GM12873 (cell line): ENCODE measurements around the gene NUP210L.

Experiments
- TF ChIP-seq, protein P1 (sequence below): IDR thresholded peaks from 2 replicates; pipeline ENCODE4 v1.5.1; 2012; ENCODE audit warnings: low read depth, mild to moderate bottlenecking, moderate library complexity, low read length, control low read depth; ENCODE audit not compliant: insufficient read depth; ENCODE audit errors: missing control alignments

The NUP210L gene

DNA sequence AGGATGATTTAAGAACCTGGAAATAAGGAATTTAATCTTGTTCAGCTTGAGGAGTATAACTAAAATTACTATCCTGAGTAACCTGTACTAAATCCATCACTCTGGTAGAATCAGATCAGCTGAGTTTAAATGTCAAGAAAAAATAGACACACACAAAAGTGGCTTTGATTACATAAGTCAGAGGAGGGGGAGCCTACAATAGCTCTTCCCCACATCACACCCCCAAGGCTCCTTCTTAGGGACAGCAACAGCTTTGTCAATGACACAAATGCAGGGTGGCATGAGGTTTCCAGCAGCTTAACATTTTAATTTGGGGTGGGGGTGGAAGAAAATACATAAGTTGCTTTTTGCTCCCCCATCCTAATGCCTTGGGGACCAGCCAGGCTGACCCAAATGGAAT lies 12.6 kb upstream of the NUP210L start:
- TF ChIP-seq, protein P1, sequence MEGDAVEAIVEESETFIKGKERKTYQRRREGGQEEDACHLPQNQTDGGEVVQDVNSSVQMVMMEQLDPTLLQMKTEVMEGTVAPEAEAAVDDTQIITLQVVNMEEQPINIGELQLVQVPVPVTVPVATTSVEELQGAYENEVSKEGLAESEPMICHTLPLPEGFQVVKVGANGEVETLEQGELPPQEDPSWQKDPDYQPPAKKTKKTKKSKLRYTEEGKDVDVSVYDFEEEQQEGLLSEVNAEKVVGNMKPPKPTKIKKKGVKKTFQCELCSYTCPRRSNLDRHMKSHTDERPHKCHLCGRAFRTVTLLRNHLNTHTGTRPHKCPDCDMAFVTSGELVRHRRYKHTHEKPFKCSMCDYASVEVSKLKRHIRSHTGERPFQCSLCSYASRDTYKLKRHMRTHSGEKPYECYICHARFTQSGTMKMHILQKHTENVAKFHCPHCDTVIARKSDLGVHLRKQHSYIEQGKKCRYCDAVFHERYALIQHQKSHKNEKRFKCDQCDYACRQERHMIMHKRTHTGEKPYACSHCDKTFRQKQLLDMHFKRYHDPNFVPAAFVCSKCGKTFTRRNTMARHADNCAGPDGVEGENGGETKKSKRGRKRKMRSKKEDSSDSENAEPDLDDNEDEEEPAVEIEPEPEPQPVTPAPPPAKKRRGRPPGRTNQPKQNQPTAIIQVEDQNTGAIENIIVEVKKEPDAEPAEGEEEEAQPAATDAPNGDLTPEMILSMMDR: no peak

DNA sequence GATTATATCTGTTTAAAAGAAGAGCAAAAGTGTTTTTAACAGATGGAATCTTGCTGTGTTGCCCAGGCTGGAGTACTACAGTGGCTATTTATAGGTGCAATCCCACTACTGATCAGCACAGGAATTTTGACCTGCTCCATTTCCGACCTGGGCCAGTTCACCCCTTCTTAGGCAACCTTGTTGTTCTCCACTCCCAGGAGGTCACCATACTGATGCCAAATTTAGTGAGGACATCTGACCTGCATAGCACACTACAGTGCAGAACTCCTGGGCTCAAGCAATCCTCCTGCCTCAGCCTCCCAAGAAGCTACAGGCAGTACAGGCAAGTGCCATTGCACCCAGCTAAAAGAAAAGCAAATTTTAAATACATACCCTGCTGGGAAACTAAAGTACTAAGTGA lies 11.3 kb upstream of the NUP210L start:
- TF ChIP-seq, protein P1: no peak

DNA sequence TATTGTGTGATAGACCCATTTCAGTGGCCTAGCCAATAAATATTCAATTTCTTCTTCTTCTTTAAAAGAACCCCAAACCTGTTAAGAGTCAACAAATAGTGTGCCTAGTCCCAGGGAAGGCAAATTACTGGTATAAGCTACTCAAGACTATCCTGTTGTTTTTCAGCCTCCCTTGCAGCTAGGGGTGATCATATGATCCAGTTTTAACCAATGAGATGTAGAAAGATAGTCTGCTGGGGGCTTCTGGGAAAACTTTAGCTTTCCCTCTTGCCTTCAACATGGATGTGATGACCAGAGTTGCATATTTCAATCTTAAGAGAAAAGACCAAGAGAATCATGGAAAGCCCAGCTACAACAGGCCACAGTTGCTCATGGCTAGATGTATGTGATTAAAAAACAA lies 4.7 kb upstream of the NUP210L start:
- TF ChIP-seq, protein P1: no peak

DNA sequence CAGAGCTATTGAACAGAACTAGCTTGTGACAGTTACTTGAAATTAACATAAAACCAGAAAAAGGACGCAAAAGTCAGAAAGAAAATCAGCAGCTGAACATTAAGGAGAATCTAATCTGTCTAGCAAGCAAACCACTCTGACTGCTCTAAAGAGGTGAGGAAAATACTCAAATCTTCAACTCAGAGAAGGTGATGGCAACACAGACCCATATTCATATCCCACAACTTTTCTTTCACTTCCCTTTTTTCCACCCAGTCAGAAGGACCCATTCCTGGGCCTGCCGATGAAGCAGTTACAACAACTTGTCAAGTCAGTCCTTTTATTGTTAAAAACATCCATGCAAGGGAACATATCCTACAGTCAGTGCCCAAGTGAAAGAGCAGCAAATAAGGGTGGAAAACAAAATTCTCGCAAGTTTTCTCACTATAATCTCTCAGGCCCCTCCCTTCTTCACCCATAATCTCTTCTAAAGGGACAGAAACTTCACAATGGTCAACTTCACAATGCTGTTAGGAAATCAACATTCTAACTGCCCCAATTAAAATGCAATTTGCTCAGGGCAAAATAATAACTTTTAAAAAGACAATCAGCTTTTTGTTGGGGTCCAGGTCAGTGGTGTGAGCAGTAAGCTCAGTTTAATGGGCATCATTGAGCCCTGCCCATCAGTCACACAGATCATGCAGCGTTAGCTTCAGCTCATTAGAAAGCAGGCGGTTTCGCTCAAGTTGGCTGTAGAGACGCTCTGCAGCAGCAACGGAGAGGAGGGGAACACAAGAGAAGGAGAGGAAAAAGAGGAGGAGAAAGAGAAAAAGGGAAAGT lies 3.6 kb upstream of the NUP210L start:
- TF ChIP-seq, protein P1: no peak

DNA sequence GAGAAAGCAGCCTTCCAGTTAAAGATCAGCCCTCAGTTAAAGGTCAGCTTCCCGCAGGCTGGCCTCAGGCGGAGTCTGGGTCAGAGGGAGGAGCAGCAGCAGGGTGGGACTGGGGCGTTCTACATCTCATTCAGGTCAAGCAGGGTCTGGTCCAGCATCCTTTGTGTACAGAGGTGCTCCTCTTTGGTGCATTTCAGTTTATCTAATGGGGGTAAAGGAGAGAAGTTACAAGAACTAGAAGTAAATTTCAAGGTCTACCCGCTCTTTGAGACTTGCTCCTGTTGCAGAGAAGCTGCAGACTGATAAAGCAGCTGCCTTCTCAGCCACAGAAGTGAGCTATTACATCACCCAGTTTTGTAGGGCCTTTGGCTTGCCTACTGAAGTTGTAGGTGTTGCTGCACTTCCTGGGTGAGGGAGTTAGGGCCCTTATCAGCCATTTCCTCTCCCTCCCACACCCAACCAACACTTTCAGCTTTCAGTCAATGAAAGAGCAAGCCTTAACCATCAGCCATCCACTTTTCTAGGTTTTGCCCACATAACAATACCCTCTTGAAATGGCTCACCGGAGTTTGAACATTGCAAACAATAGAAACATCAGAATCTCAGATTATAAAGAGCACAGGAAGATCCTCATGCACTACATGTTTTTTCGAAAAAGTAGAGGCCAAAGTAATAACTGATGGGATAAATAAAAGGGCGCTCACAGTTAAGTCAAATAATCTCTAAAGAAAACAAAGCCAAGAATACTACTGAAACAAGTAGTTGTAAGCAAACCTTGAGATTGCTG lies 2.8 kb upstream of the NUP210L start:
- TF ChIP-seq, protein P1: no peak

DNA sequence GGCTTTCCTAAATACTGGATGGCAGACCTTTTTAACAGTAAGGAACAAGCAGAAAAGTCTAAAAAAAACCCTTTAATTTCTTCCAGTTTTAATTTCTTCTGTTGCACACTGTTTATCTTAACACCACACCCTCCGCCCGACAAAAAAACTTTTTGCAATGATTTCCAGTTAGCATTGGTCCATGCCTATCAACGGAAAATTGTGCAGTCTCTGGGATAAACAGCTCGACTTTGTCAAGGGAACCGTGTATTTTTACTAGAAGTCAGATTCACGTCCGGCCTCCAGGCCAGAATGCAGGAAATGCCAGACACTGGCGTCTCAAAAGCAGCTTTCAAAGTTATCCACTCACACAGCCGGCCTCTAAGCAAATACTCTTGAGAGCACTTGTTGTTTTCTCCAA lies 378 bp upstream of the NUP210L start:
- TF ChIP-seq, protein P1: no peak

DNA sequence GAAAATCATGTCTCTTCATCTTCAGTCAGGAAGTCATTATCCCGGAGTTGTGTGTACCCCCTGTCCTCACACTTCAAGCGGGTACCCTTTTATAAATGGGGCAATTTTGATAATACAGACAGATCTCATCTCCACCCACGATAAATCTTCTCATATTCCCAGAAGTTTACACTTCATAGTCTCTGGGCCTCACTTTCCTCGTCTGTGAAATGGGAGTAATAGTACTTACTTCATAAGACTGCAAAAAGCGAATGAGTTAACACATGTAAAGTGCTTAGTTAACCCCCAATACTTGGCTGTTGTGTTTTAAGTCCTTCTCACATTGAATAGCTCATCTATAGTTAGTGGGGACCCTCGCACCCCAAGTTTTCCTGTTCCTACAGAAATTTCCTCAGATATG lies 820 bp downstream of the NUP210L start:
- TF ChIP-seq, protein P1: no peak
